Kidney epithelial cell (primary cell): ENCODE results near the gene TIAM2. TPM values are rescaled to one million over a fixed set of nuclear protein-coding genes. Genes with fewer than 3 reads are reported as not detected.

Source experiments
- DNase-seq: peaks from one replicate; pipeline ENCODE4 v3.0.0-alpha.2; 2010; ENCODE audit warnings: low read depth
- H3K27me3 ChIP-seq: 2 replicates; pipeline ENCODE4 v1.6.0; 2011; ENCODE audit warnings: low read length; ENCODE audit not compliant: control insufficient read depth, insufficient read depth
- H3K36me3 ChIP-seq: 2 replicates; pipeline ENCODE4 v1.5.1; 2011; ENCODE audit warnings: low read length; ENCODE audit not compliant: control insufficient read depth, insufficient read depth
- H3K4me3 ChIP-seq: 2 replicates; pipeline ENCODE4 v1.5.1; 2011; ENCODE audit warnings: low read depth, mild to moderate bottlenecking, control low read depth, low read length
- total RNA-seq: library from RNA; depleted of rRNA; stranded (reverse); fragments of >200 nt; gene quantifications from 2 replicates; pipeline ENCODE4 v1.2.3, GENCODE V29; 2015
- TF ChIP-seq, protein P1 (sequence below): IDR thresholded peaks from 2 replicates; pipeline ENCODE4 v1.5.1; 2011; ENCODE audit warnings: mild to moderate bottlenecking, moderate library complexity, low read length, control low read depth, inconsistent platforms; ENCODE audit not compliant: insufficient read depth, poor library complexity, severe bottlenecking

Gene TIAM2
- 21.3 and 30.1 TPM in 2 replicates for total RNA-seq

DNA sequence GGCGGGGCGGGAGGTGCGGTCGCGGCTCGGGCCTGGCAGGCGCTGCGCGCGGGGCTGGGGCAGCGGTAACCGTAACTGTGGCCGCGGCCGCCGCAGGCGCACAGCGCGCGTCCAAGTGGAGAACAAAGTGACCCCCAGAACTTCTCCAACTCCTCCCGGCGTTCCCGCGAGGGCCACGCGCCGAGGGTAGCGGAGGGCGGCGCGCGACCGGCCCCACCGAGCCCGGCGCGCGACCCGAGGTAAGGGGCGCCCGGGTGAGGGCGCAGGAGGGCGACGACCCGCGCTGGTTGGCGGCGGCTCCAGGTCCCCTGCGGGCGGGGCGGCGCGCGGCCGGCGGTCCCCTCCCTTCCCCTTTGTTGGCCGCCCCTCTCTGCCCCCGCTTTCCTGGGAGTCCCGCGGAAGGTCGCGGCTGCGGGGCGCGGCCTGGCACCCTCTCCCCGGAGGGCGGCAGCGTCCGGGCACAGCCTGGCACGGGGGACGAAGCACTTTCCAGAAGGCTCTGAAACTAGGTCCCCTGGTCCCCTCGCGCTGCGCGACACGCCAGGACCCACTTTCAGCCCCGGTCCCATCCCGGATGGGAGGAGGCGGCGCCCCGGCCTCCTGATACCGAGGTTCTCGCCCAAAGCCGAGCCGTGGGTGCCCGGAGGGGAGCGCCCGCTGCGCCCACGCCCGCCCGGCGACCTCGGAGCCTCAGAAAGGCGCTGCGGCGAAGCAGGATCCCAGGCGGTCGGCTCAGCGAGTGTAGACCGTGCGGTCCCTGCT, at the start of gene TIAM2:
TIAM2 (plus strand) TSS at position 62 of the 762 bp plus-strand sequence. CDS start 133,909 bp downstream, outside the sequence.
- TF ChIP-seq, protein P1, sequence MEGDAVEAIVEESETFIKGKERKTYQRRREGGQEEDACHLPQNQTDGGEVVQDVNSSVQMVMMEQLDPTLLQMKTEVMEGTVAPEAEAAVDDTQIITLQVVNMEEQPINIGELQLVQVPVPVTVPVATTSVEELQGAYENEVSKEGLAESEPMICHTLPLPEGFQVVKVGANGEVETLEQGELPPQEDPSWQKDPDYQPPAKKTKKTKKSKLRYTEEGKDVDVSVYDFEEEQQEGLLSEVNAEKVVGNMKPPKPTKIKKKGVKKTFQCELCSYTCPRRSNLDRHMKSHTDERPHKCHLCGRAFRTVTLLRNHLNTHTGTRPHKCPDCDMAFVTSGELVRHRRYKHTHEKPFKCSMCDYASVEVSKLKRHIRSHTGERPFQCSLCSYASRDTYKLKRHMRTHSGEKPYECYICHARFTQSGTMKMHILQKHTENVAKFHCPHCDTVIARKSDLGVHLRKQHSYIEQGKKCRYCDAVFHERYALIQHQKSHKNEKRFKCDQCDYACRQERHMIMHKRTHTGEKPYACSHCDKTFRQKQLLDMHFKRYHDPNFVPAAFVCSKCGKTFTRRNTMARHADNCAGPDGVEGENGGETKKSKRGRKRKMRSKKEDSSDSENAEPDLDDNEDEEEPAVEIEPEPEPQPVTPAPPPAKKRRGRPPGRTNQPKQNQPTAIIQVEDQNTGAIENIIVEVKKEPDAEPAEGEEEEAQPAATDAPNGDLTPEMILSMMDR = no peak

DNA sequence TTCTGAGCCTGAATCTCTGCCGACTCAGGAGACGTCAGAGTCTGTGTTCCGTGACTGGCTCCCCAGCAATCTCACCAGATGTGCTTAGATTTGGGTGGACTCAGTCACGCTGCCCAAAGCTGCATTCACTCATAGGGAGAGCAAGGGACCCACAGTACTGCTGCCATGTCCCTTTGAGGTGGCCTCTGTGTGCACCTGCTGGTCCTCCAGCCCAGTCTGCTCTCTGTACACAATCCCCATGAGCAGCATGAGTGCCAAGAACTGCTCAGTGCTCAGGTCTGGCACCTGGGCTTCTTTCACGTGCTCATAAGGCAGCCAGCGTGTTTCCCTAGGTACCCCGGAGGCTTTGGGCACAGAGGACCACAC, 44.2 kb upstream of the TIAM2 start:
- H3K4me3 ChIP-seq = no peak overlapping the region
- TF ChIP-seq, protein P1 = no peak
- no peak for DNase-seq
- no peaks in the 10 kb centered on the region for H3K27me3 ChIP-seq
- H3K36me3 ChIP-seq = no peaks in the 10 kb centered on the region

More for the DNA sequence above, at the start of gene TIAM2:
- DNase-seq = no peak
- H3K27me3 ChIP-seq = no peaks in the 10 kb centered on the region
- H3K36me3 ChIP-seq = no peaks in the 10 kb centered on the region
- H3K4me3 ChIP-seq = peak within 1 kb of the TSS; percentile 79

DNA sequence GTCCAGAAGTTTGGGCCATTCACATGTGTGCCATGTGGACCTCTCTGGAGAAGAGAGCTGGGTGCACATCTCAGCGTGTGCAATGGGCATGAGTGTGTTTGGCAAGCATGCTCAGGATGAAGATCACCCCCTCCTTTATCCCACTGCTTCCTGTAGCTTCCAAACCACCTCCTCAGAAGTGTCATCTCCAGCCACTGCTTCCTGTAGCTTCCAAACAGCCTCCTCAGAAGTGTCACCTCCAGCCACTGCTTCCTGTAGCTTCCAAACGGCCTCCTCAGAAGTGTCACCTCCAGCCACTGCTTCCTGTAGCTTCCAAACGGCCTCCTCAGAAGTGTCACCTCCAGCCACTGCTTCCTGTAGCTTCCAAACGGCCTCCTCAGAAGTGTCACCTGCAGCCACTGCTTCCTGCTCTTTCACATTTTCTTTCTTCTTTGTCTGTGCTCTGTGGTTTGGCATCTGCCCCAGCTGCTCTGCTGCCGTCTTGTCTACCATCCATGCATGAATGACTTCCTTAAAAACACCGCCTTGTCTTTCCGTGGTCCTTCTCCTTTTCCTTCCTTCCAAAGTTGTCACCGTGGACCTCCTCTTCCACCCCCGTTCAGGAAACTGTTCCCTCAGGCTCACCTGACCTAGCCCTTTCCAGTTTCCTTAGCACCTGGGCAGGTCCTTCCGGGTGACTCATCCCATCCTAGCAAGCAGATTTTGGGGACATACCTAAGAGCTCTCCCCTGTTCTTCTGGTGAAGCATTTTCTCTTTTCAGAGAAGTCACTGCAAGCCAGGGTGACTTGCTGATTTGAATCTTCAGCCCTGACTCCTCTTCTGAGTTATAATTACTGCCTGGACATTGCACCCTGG, 43.5 kb upstream of the TIAM2 start:
- no peak overlapping the region for H3K4me3 ChIP-seq
- DNase-seq = no peak
- H3K27me3 ChIP-seq = no peaks in the 10 kb centered on the region
- H3K36me3 ChIP-seq = no peaks in the 10 kb centered on the region
- TF ChIP-seq, protein P1 = no peak

DNA sequence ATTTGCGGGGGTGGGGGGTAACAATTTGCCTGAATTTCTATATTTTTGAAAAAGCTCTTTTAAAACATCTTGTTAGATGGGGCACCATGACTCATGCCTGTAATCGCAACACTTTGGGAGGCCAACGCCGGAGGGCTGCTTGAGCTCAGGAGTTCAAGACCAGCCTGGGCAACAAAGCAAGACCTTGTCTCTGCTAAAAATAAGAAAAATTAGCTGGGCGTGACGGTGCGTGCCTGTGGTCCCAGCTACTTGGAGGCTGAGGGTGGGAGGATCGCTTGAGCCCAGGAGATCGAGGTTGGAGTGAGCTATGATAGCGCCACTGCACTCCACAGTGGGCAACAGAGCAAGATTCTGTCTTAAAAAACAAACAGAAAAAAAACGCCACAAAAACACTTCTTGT, 41.5 kb upstream of the TIAM2 start:
- no peak for DNase-seq

DNA sequence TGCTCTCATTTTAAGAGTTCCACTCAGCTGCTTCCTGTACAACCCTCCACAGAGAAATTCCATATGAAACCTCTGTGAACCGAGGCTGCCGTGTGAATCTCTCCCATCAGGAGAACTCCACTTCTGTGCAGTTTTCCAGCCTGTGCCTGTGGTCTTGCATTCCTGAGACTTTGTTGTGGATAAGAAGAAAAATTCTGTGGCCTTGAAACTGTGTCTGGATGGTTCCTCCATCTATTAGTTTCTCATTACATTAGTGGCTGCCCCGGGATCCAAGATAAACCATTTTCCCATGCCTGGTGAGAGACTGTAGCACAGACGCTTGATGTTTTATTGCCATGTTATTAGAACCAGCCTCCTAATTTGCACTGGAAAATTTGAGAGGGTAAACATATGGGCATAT, 40.8 kb upstream of the TIAM2 start:
- Histone ChIP-seq H3K4me3 (no peak overlapping the region), H3K27me3 (no peaks in the 10 kb centered on the region), H3K36me3 (no peaks in the 10 kb centered on the region)
- TF ChIP-seq, protein P1 = no peak
- DNase-seq = no peak

More for the DNA sequence above, 41.5 kb upstream of the TIAM2 start:
- Histone ChIP-seq H3K36me3 (no peaks in the 10 kb centered on the region), H3K4me3 (no peak overlapping the region), H3K27me3 (no peaks in the 10 kb centered on the region)
- TF ChIP-seq, protein P1 = no peak
